GM18499 (cell line): ENCODE data around the gene OR2Z1.

ENCODE experiments used
- ATAC-seq: cut with Tn5 transposase; IDR thresholded peaks from one replicate; pipeline ENCODE4 v1.9.1; 2021; ENCODE audit warnings: moderate number of reproducible peaks; ENCODE audit not compliant: insufficient read depth, unreplicated experiment

OR2Z1 gene

GRCh38 chr19:8721334-8721733, at the start of gene OR2Z1:
Gene OR2Z1 (plus strand): TSS chr19:8721634. CDS start chr19:8731029, 9,395 bp downstream.
- ATAC-seq = no peak

GRCh38 chr19:8673276-8673891, 48.0 kb upstream of the OR2Z1 start:
- no peak for ATAC-seq

- ATAC-seq = no peak
Measured at GRCh38 chr19:8675066-8675465, 46.4 kb upstream of the OR2Z1 start.

- no peak for ATAC-seq
Measured at GRCh38 chr19:8678244-8678807, 43.1 kb upstream of the OR2Z1 start.

- no peak for ATAC-seq
Measured at GRCh38 chr19:8680676-8681344, 40.6 kb upstream of the OR2Z1 start.

- no peak for ATAC-seq
Measured at GRCh38 chr19:8681345-8682029, 39.9 kb upstream of the OR2Z1 start.

- no peak for ATAC-seq
Measured at GRCh38 chr19:8682472-8682871, 39.0 kb upstream of the OR2Z1 start.

- no peak for ATAC-seq
Measured at GRCh38 chr19:8682931-8683330, 38.5 kb upstream of the OR2Z1 start.

- ATAC-seq = no peak
Measured at GRCh38 chr19:8684001-8684902, 37.2 kb upstream of the OR2Z1 start.

- no peak for ATAC-seq
Measured at GRCh38 chr19:8686549-8686948, 34.9 kb upstream of the OR2Z1 start.

GRCh38 chr19:8688930-8689329, 32.5 kb upstream of the OR2Z1 start:
- no peak for ATAC-seq

- no peak for ATAC-seq
Measured at GRCh38 chr19:8690753-8691539, 30.5 kb upstream of the OR2Z1 start.

- no peak for ATAC-seq
Measured at GRCh38 chr19:8695501-8695900, 25.9 kb upstream of the OR2Z1 start.

- no peak for ATAC-seq
Measured at GRCh38 chr19:8695911-8696310, 25.5 kb upstream of the OR2Z1 start.

GRCh38 chr19:8696993-8697392, 24.4 kb upstream of the OR2Z1 start:
- no peak for ATAC-seq

- ATAC-seq = no peak
Measured at GRCh38 chr19:8697671-8698432, 23.6 kb upstream of the OR2Z1 start.

GRCh38 chr19:8698433-8699063, 22.9 kb upstream of the OR2Z1 start, which contains the start of gene ACTL9:
Gene ACTL9 (minus strand): TSS chr19:8698795. CDS start chr19:8698701, 94 bp downstream.
- ATAC-seq = no peak

- ATAC-seq = no peak
Measured at GRCh38 chr19:8699908-8700307, 21.5 kb upstream of the OR2Z1 start.
